Panc1 (cell line): ENCODE data around the gene TEAD4. TPM values are rescaled to one million over a fixed set of nuclear protein-coding genes. Genes with fewer than 3 reads are reported as not detected.

Experiments used
- ATAC-seq: fragments of 200-7000 bp; cut with Tn5 transposase; 2 replicates; pipeline ENCODE4 v1.9.1; 2020; ENCODE audit warnings: mild to moderate bottlenecking, moderate library complexity
- BruUV-seq: library from RNA; stranded (reverse); fragments of 400-500 nt; replicated peaks from 2 replicates; lab custom pipeline; 2021; lab: Mats Ljungman, UMichigan
- CTCF ChIA-PET: fragments of 300-600 bp; sonication (Branson Sonifier 250); formaldehyde crosslinking; loops from one replicate; lab custom pipeline; 2022; ENCODE audit warnings: antibody characterized with exemption; lab: Charles Lee
- POLR2A ChIA-PET: fragments of 300-600 bp; sonication (Branson Sonifier 250); formaldehyde crosslinking; loops from one replicate; lab custom pipeline; 2022; ENCODE audit warnings: antibody characterized with exemption; lab: Charles Lee
- DNase-seq: peaks from one replicate; pipeline ENCODE4 v3.0.0-alpha.2; 2010; ENCODE audit warnings: low read depth, low spot score
- H3K27ac ChIP-seq: 2 replicates; pipeline ENCODE4 v1.5.1; 2011; ENCODE audit warnings: mild to moderate bottlenecking, low read length, inconsistent platforms
- H3K27me3 ChIP-seq: fragments of 200-500 bp; sonication (Bioruptor generic); 2 replicates; pipeline ENCODE4 v1.6.0; 2014; ENCODE audit warnings: low read length, inconsistent platforms; ENCODE audit not compliant: control insufficient read depth, insufficient read depth
- H3K36me3 ChIP-seq: fragments of 200-500 bp; sonication (Bioruptor generic); 2 replicates; pipeline ENCODE4 v1.5.1; 2014; ENCODE audit warnings: inconsistent platforms, mild to moderate bottlenecking, low read length, moderate library complexity; ENCODE audit not compliant: control insufficient read depth, insufficient read depth
- H3K4me1 ChIP-seq: 2 replicates; pipeline ENCODE4 v1.5.1; 2011; ENCODE audit warnings: inconsistent platforms, mild to moderate bottlenecking, low read length, moderate library complexity; ENCODE audit not compliant: control insufficient read depth, insufficient read depth
- H3K4me3 ChIP-seq, 2 experiments: 2 replicates each; pipeline ENCODE4 v1.5.1; 2011 to 2012; ENCODE audit warnings: low read depth in 2 of 2, low read length in 2 of 2, mild to moderate bottlenecking in 2 of 2, inconsistent platforms in 1 of 2, moderate library complexity in 1 of 2
- H3K9me3 ChIP-seq: fragments of 200-500 bp; sonication (Bioruptor generic); 2 replicates; pipeline ENCODE4 v1.5.1; 2014; ENCODE audit warnings: low read depth, mild to moderate bottlenecking, inconsistent platforms, low read length, moderate library complexity; ENCODE audit not compliant: control insufficient read depth, insufficient read depth
- CTCF ChIP-seq: fragments of 450-650 bp; IDR thresholded peaks from 2 replicates; pipeline ENCODE4 v1.5.1; 2017; ENCODE audit warnings: mild to moderate bottlenecking
- POLR2AphosphoS5 ChIP-seq: IDR thresholded peaks from 2 replicates; pipeline ENCODE4 v1.6.1; 2012; ENCODE audit warnings: mild to moderate bottlenecking, low read depth, low read length, moderate library complexity
- REST ChIP-seq, 2 experiments: IDR thresholded peaks; 2 replicates each; pipeline ENCODE4 v1.6.1; 2011 to 2012; ENCODE audit warnings: low read depth in 2 of 2, control low read depth in 1 of 2, low read length in 1 of 2, mild to moderate bottlenecking in 1 of 2, moderate library complexity in 1 of 2; ENCODE audit not compliant: insufficient read depth in 1 of 2
- SIN3A ChIP-seq: IDR thresholded peaks from 2 replicates; pipeline ENCODE4 v1.6.1; 2012; ENCODE audit warnings: low read depth, mild to moderate bottlenecking, low read length, moderate library complexity, borderline replicate concordance; ENCODE audit not compliant: insufficient read depth
- TCF7L2 ChIP-seq: IDR thresholded peaks from 2 replicates; pipeline ENCODE4 v1.6.1; 2011; ENCODE audit warnings: mild to moderate bottlenecking, low read depth, low read length, inconsistent platforms
- in situ Hi-C: cut with HindIII; loops from 2 replicates; pipeline ENCODE4 v1.10.0; 2016; ENCODE audit warnings: low sequenced_read_pairs, low pct_unique_long_range_greater_than_20kb
- intact Hi-C: fragments of 100-400 bp; cut with micrococcal nuclease; formaldehyde crosslinking; loops from one replicate; pipeline ENCODE4 v1.10.0; 2022; ENCODE audit not compliant: unreplicated experiment
- total RNA-seq: library from RNA; stranded (reverse); gene quantifications from one replicate; pipeline ENCODE4 v1.2.1, GENCODE V29; 2021; ENCODE audit not compliant: unreplicated experiment

Gene TEAD4
- total RNA-seq, 1 experiment from 2014 or later: 47.6 TPM

- DNase-seq (no peak), ATAC-seq (no peak)
- Histone ChIP-seq H3K27me3 (no peaks in the 10 kb centered on the region), H3K4me1 (no peaks in the 10 kb centered on the region), H3K36me3 (no peaks in the 10 kb centered on the region), H3K27ac (no peak overlapping the region), H3K9me3 (no peaks in the 10 kb centered on the region), H3K4me3 (no peak overlapping the region)
- CTCF ChIA-PET: no interaction called here
- intact Hi-C loops (no loop called here), in situ Hi-C loops (no loop called here)
- POLR2A ChIA-PET: interaction anchor here (0.7 kb wide), 1 partner anchor 23 kb away, joined by 6 read pairs; no protein-coding TSS in a partner anchor
- TF ChIP-seq POLR2AphosphoS5 (no peak), REST (IDR thresholded peaks at IDR 0.05; ENCODE audit: insufficient read depth in 1 of 2, low read depth in 2 of 2, low read length in 1 of 2) (no peak), TCF7L2 (no peak), SIN3A (no peak), CTCF (no peak)
- no TSS peak for BruUV-seq
Observed at GRCh38 chr12:2941524-2941923, 17.7 kb upstream of the TEAD4 start.

GRCh38 chr12:2944401-2945047, 14.7 kb upstream of the TEAD4 start:
- H3K4me1 ChIP-seq: no peaks in the 10 kb centered on the region
- BruUV-seq: no TSS peak
- in situ Hi-C loops (no loop called here), intact Hi-C loops (no loop called here)
- ChIA-PET CTCF (interaction anchor here (0.6 to 1.0 kb wide), 6 partner anchors 9 to 251 kb away, joined by 3 to 17 read pairs (median 4); no protein-coding TSS in a partner anchor), POLR2A (no interaction called here)
- peak overlapping the region in 1 of 2 experiments; percentile 28; a peak in 3 of 4 replicates for H3K4me3 ChIP-seq
- no peaks in the 10 kb centered on the region for H3K9me3 ChIP-seq
- H3K36me3 ChIP-seq: no peaks in the 10 kb centered on the region
- ATAC-seq (peak; percentile 81), DNase-seq (no peak)
- no peaks in the 10 kb centered on the region for H3K27me3 ChIP-seq
- H3K27ac ChIP-seq: no peak overlapping the region
- TF ChIP-seq CTCF (peak; percentile 84), TCF7L2 (no peak)
